Keratinocyte (primary cell): ENCODE data around the gene ADRA1B. TPM values are rescaled to one million over a fixed set of nuclear protein-coding genes. Genes with fewer than 3 reads are reported as not detected.

Experiments used
- DNase-seq: peaks from one replicate; pipeline ENCODE4 v3.0.0-alpha.2; 2011; ENCODE audit warnings: low read depth, missing footprints, low spot score
- FAIRE-seq: peaks from 2 replicates; lab custom pipeline; 2011; peaks lifted over from hg19 to GRCh38; lab: Jason Lieb, UNC
- H2AFZ ChIP-seq: 2 replicates; pipeline ENCODE4 v1.6.0; 2012; ENCODE audit warnings: low read length, control low read depth, inconsistent platforms; ENCODE audit not compliant: control insufficient read depth
- H3K27ac ChIP-seq: 2 replicates; pipeline ENCODE4 v1.5.1; 2011; ENCODE audit warnings: low read length; ENCODE audit not compliant: control insufficient read depth, insufficient read depth
- H3K27me3 ChIP-seq: 3 replicates; pipeline ENCODE4 v1.6.0; 2011; ENCODE audit warnings: low read length; ENCODE audit not compliant: control insufficient read depth, insufficient read depth; ENCODE audit errors: extremely low read depth
- H3K36me3 ChIP-seq, 2 experiments: 2 replicates in 1 of 2; 3 replicates in 1 of 2; pipeline ENCODE4 v1.5.1; 2011; ENCODE audit warnings: low read length in 2 of 2, mild to moderate bottlenecking in 1 of 2; ENCODE audit not compliant: control insufficient read depth in 2 of 2, insufficient read depth in 2 of 2; ENCODE audit errors: extremely low read depth in 1 of 2
- H3K4me1 ChIP-seq: 3 replicates; pipeline ENCODE4 v1.5.1; 2011; ENCODE audit warnings: low read length; ENCODE audit not compliant: control insufficient read depth, insufficient read depth; ENCODE audit errors: extremely low read depth
- H3K4me2 ChIP-seq: 3 replicates; pipeline ENCODE4 v1.6.0; 2011; ENCODE audit warnings: low read depth, low read length; ENCODE audit not compliant: control insufficient read depth, insufficient read depth; ENCODE audit errors: extremely low read depth
- H3K4me3 ChIP-seq, 3 experiments: fragments of 200-600 bp in 1 of 3; sonication (generic) in 1 of 3; 2 replicates in 2 of 3; 3 replicates in 1 of 3; pipeline ENCODE4 v1.5.1; 2011 to 2016; ENCODE audit warnings: low read length in 3 of 3, mild to moderate bottlenecking in 3 of 3, control low read depth in 2 of 3, inconsistent platforms in 1 of 3, low read depth in 1 of 3, mixed read lengths in 1 of 3, mixed run types in 1 of 3, moderate library complexity in 1 of 3; ENCODE audit not compliant: control insufficient read depth in 2 of 3, insufficient read depth in 2 of 3; ENCODE audit errors: extremely low read depth in 1 of 3
- H3K79me2 ChIP-seq: 2 replicates; pipeline ENCODE4 v1.6.0; 2012; ENCODE audit warnings: low read length; ENCODE audit not compliant: control insufficient read depth, insufficient read depth
- H3K9ac ChIP-seq: 3 replicates; pipeline ENCODE4 v1.6.0; 2011; ENCODE audit warnings: low read length; ENCODE audit not compliant: control insufficient read depth, insufficient read depth; ENCODE audit errors: extremely low read depth
- H3K9me1 ChIP-seq: 3 replicates; pipeline ENCODE4 v1.6.0; 2011; ENCODE audit warnings: low read length; ENCODE audit not compliant: control insufficient read depth, insufficient read depth; ENCODE audit errors: extremely low read depth
- H3K9me3 ChIP-seq: 2 replicates; pipeline ENCODE4 v1.5.1; 2012; ENCODE audit warnings: low read depth, low read length; ENCODE audit not compliant: control insufficient read depth
- H4K20me1 ChIP-seq: 3 replicates; pipeline ENCODE4 v1.6.0; 2011; ENCODE audit warnings: low read length; ENCODE audit not compliant: control insufficient read depth, insufficient read depth; ENCODE audit errors: extremely low read depth
- CTCF ChIP-seq, 3 experiments: IDR thresholded peaks in 1 of 3; conservative IDR thresholded peaks in 1 of 3; optimal IDR thresholded peaks in 1 of 3; 2 replicates in 2 of 3; 3 replicates in 1 of 3; pipeline versions ENCODE3 to v1.5.1; 2011; ENCODE audit warnings: low read length in 3 of 3, mild to moderate bottlenecking in 3 of 3, moderate library complexity in 2 of 3, control low read depth in 1 of 3, inconsistent platforms in 1 of 3; ENCODE audit not compliant: insufficient read depth in 2 of 3; ENCODE audit errors: extremely low read depth in 1 of 3
- EZH2 ChIP-seq: IDR thresholded peaks from one replicate; pipeline ENCODE4 v1.6.1; 2012; ENCODE audit warnings: inconsistent platforms, mild to moderate bottlenecking, low read length, moderate library complexity
- dilution Hi-C: fragments of 300-500 bp; cut with MboI; formaldehyde crosslinking; loops from one replicate; pipeline ENCODE4 v1.7.0; 2020; ENCODE audit warnings: low sequenced_read_pairs; ENCODE audit not compliant: extremely low pct_ligation_motif_present
- polyA plus RNA-seq, 5 experiments: library from polyadenylated mRNA; depleted of rRNA in 3 of 5; stranded (reverse) in 3 of 5; stranded (forward) in 1 of 5; unstranded in 1 of 5; fragments of >200 nt; gene quantifications; 1 replicate in 1 of 5; 2 replicates in 3 of 5; 3 replicates in 1 of 5; pipeline versions ENCODE4 v1.2.1 to v1.2.3, GENCODE V29; 2011 to 2012; ENCODE audit warnings: missing spikeins in 2 of 5, low read depth in 1 of 5, low replicate concordance in 1 of 5

The ADRA1B gene
- polyA plus RNA-seq, 1 donor (not counting 4 experiments of a cell fraction or from before 2014, with no cell fraction given), result 0.18 TPM

DNA sequence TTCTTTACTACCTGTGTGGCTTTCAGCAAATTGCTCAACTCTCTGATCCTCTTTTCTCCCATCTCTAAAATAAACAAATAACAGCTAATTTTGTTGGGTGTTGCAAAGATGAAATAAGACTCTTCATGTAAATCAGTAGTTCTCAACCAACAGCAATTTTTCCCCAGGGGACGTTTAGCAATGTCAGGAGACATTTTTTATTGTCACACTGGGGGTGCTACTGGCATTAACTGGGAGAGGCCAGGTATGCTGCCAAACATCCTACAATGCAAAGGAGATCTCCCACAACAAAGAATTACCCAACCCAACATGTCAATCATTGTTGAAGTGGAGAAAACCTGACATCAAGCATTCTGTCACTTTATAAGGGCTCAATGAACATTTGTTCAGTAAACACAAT lies 19.7 kb downstream of the ADRA1B start:
- Histone ChIP-seq H3K9me3 (no peaks in the 10 kb centered on the region), H3K4me3 (no peak overlapping the region), H3K4me2 (peak overlapping the region; percentile 58), H3K36me3 (no peaks in the 10 kb centered on the region), H4K20me1 (no peaks in the 10 kb centered on the region), H3K79me2 (no peaks in the 10 kb centered on the region), H3K4me1 (peaks cover 18% of the 10 kb centered on the region), H2AFZ (no peak overlapping the region), H3K9ac (peak overlapping the region; percentile 58), H3K9me1 (no peaks in the 10 kb centered on the region), H3K27me3 (no peaks in the 10 kb centered on the region), H3K27ac (peak overlapping the region; percentile 81)
- dilution Hi-C loops, result no loop called here
- FAIRE-seq (peak; percentile 48), DNase-seq (no peak)
- TF ChIP-seq CTCF (optimal IDR thresholded peaks at IDR 0.05 in 1 of 3, IDR thresholded peaks at IDR 0.05 in 1 of 3, conservative IDR thresholded peaks at IDR 0.05 in 1 of 3; ENCODE audit: extremely low read depth in 1 of 3, insufficient read depth in 2 of 3, low read length in 3 of 3) (no peak), EZH2 (no peak)

- dilution Hi-C loops, result no loop called here
- H3K27ac ChIP-seq, result peak overlapping the region; percentile 81
- H4K20me1 ChIP-seq, result no peaks in the 10 kb centered on the region
- H3K36me3 ChIP-seq, result no peaks in the 10 kb centered on the region
- peak; percentile 56 for DNase-seq
- H3K4me3 ChIP-seq, result peak overlapping the region in 1 of 3 experiments; percentile 28
- FAIRE-seq, result peak; percentile 99
- H3K9ac ChIP-seq, result peak overlapping the region; percentile 58
- H2AFZ ChIP-seq, result peak overlapping the region; percentile 4
- no peaks in the 10 kb centered on the region for H3K9me1 ChIP-seq
- no peaks in the 10 kb centered on the region for H3K9me3 ChIP-seq
- TF ChIP-seq EZH2 (no peak), CTCF (optimal IDR thresholded peaks at IDR 0.05 in 1 of 3, IDR thresholded peaks at IDR 0.05 in 1 of 3, conservative IDR thresholded peaks at IDR 0.05 in 1 of 3; ENCODE audit: extremely low read depth in 1 of 3, insufficient read depth in 2 of 3, low read length in 3 of 3) (no peak)
- peaks cover 18% of the 10 kb centered on the region for H3K4me1 ChIP-seq
- H3K79me2 ChIP-seq, result no peaks in the 10 kb centered on the region
- H3K27me3 ChIP-seq, result no peaks in the 10 kb centered on the region
- H3K4me2 ChIP-seq, result peak overlapping the region; percentile 58
These were observed 20.5 kb downstream of the ADRA1B start for GRCh38 chr5:159936686-159937329.
